H1 (cell line): ENCODE data around the gene SCAPER. TPM values are rescaled to one million over a fixed set of nuclear protein-coding genes. Genes with fewer than 3 reads are reported as not detected.

ENCODE experiments used
- CTCF ChIA-PET: fragments of 300-600 bp; sonication (Branson Sonifier 250); formaldehyde crosslinking; loops from one replicate; lab custom pipeline; 2021; ENCODE audit not compliant: partially characterized antibody; lab: Charles Lee
- POLR2A ChIA-PET: fragments of 300-600 bp; sonication (Branson Sonifier 250); formaldehyde crosslinking; loops from one replicate; lab custom pipeline; 2021; ENCODE audit warnings: inconsistent platforms; ENCODE audit not compliant: partially characterized antibody; lab: Charles Lee
- DNase-seq, 2 experiments: peaks; one replicate each; pipeline versions ENCODE4 v3.0.0 to v3.0.0-alpha.2; 2010 to 2022; ENCODE audit warnings: low spot score in 2 of 2, low read depth in 1 of 2, mixed read lengths in 1 of 2
- FAIRE-seq: peaks from 2 replicates; lab custom pipeline; 2011; peaks lifted over from hg19 to GRCh38; lab: Jason Lieb, UNC
- H2AFZ ChIP-seq: 2 replicates; pipeline ENCODE4 v1.8.1; 2012; ENCODE audit warnings: low read length, inconsistent platforms
- H2AK5ac ChIP-seq: 2 replicates; pipeline ENCODE4 v1.6.1; 2013; ENCODE audit warnings: low read depth, low read length
- H2BK120ac ChIP-seq: replicated peaks from 2 replicates; pipeline ENCODE3; 2013; ENCODE audit warnings: low read depth, low read length, inconsistent platforms
- H2BK12ac ChIP-seq: 2 replicates; pipeline ENCODE4 v1.6.1; 2013; ENCODE audit warnings: low read depth, low read length
- H2BK15ac ChIP-seq: 2 replicates; pipeline ENCODE4 v1.6.1; 2013; ENCODE audit warnings: low read length
- H2BK20ac ChIP-seq: 2 replicates; pipeline ENCODE4 v1.6.1; 2013; ENCODE audit warnings: low read length
- H2BK5ac ChIP-seq: 2 replicates; pipeline ENCODE4 v1.6.1; 2013; ENCODE audit warnings: low read depth, low read length
- H3K14ac ChIP-seq: 2 replicates; pipeline ENCODE4 v1.6.1; 2013; ENCODE audit warnings: inconsistent platforms; ENCODE audit not compliant: insufficient read length
- H3K18ac ChIP-seq: 2 replicates; pipeline ENCODE4 v1.6.1; 2013; ENCODE audit warnings: low read length; ENCODE audit errors: extremely low read depth
- H3K23ac ChIP-seq: 2 replicates; pipeline ENCODE4 v1.6.1; 2013; ENCODE audit warnings: inconsistent platforms; ENCODE audit not compliant: insufficient read length
- H3K23me2 ChIP-seq: 2 replicates; pipeline ENCODE4 v1.6.1; 2013; ENCODE audit warnings: low read depth, low read length
- H3K27ac ChIP-seq: 2 replicates; pipeline ENCODE4 v1.6.1; 2011; ENCODE audit warnings: low read depth, low read length, inconsistent platforms
- H3K27me3 ChIP-seq, 4 experiments: replicated peaks in 1 of 4; 1 replicate in 1 of 4; 2 replicates in 3 of 4; pipeline versions ENCODE4 v1.6.1 to v1.8.1; 2011 to 2013; ENCODE audit warnings: low read length in 3 of 4, mild to moderate bottlenecking in 3 of 4, inconsistent platforms in 2 of 4, mixed read lengths in 2 of 4, moderate library complexity in 1 of 4; ENCODE audit not compliant: control insufficient read depth in 3 of 4, insufficient read depth in 3 of 4; ENCODE audit errors: extremely low read depth in 1 of 4
- H3K36me3 ChIP-seq, 4 experiments: 2 replicates each; pipeline versions ENCODE4 v1.6.1 to v1.8.1; 2011 to 2013; ENCODE audit warnings: mild to moderate bottlenecking in 4 of 4, low read length in 3 of 4, moderate library complexity in 2 of 4, control low read depth in 1 of 4, inconsistent platforms in 1 of 4; ENCODE audit not compliant: insufficient read depth in 4 of 4, control insufficient read depth in 2 of 4
- H3K4ac ChIP-seq: replicated peaks from 2 replicates; pipeline ENCODE3; 2013; ENCODE audit warnings: low read length, low read depth, mixed read lengths, inconsistent platforms; ENCODE audit not compliant: insufficient read length
- H3K4me1 ChIP-seq, 4 experiments: replicated peaks in 1 of 4; 1 replicate in 1 of 4; 2 replicates in 3 of 4; pipeline versions ENCODE4 v1.6.1 to v1.8.1; 2011 to 2013; ENCODE audit warnings: low read length in 3 of 4, inconsistent platforms in 2 of 4, mixed read lengths in 1 of 4; ENCODE audit not compliant: insufficient read depth in 4 of 4, control insufficient read depth in 3 of 4
- H3K4me2 ChIP-seq, 2 experiments: 2 replicates each; pipeline versions ENCODE4 v1.6.1 to v1.8.1; 2011 to 2013; ENCODE audit warnings: low read depth in 2 of 2, low read length in 2 of 2, control low read depth in 1 of 2, inconsistent platforms in 1 of 2, mild to moderate bottlenecking in 1 of 2; ENCODE audit not compliant: insufficient read depth in 1 of 2
- H3K4me3 ChIP-seq, 4 experiments: fragments of 200-600, 300-600 bp in 1 of 4; sonication (generic), shearing (Covaris generic), sonication (Bioruptor Twin) in 1 of 4; 2 replicates each; pipeline versions ENCODE4 v1.5.1 to v1.8.1; 2011 to 2016; ENCODE audit warnings: low read length in 4 of 4, low read depth in 3 of 4, control low read depth in 2 of 4, inconsistent platforms in 2 of 4, mild to moderate bottlenecking in 2 of 4, mixed read lengths in 1 of 4, moderate library complexity in 1 of 4; ENCODE audit not compliant: insufficient read depth in 2 of 4; ENCODE audit errors: extremely low read depth in 1 of 4
- H3K56ac ChIP-seq: replicated peaks from 2 replicates; pipeline ENCODE3; 2013; ENCODE audit warnings: low read depth, mild to moderate bottlenecking, mixed read lengths, low read length, inconsistent platforms; ENCODE audit not compliant: insufficient read length
- H3K79me1 ChIP-seq: 2 replicates; pipeline ENCODE4 v1.6.1; 2013; ENCODE audit warnings: low read depth, low read length, control low read depth
- H3K79me2 ChIP-seq, 2 experiments: 2 replicates each; pipeline versions ENCODE4 v1.6.1 to v1.8.1; 2012 to 2013; ENCODE audit warnings: low read length in 2 of 2, mild to moderate bottlenecking in 2 of 2, inconsistent platforms in 1 of 2; ENCODE audit not compliant: insufficient read depth in 2 of 2, control insufficient read depth in 1 of 2
- H3K9ac ChIP-seq, 4 experiments: replicated peaks in 1 of 4; 1 replicate in 1 of 4; 2 replicates in 3 of 4; pipeline versions ENCODE4 v1.6.1 to v1.8.1; 2011 to 2013; ENCODE audit warnings: low read depth in 3 of 4, low read length in 3 of 4, control low read depth in 2 of 4, mild to moderate bottlenecking in 2 of 4, moderate library complexity in 2 of 4, inconsistent platforms in 1 of 4; ENCODE audit errors: extremely low read depth in 1 of 4
- H3K9me3 ChIP-seq, 2 experiments: 2 replicates each; pipeline versions ENCODE4 v1.6.1 to v1.8.1; 2012 to 2013; ENCODE audit warnings: mild to moderate bottlenecking in 2 of 2, moderate library complexity in 2 of 2, control low read depth in 1 of 2, inconsistent platforms in 1 of 2, low read depth in 1 of 2, low read length in 1 of 2, mixed read lengths in 1 of 2; ENCODE audit not compliant: insufficient read depth in 2 of 2
- H4K20me1 ChIP-seq, 2 experiments: replicated peaks in 1 of 2; 2 replicates each; pipeline versions ENCODE3 to v1.8.1; 2011 to 2013; ENCODE audit warnings: inconsistent platforms in 2 of 2, low read length in 2 of 2, mild to moderate bottlenecking in 1 of 2; ENCODE audit not compliant: insufficient read depth in 2 of 2, control insufficient read depth in 1 of 2
- H4K5ac ChIP-seq: 2 replicates; pipeline ENCODE4 v1.6.1; 2013; ENCODE audit warnings: low read length, low read depth, mixed read lengths, inconsistent platforms; ENCODE audit not compliant: insufficient read length
- H4K8ac ChIP-seq: 2 replicates; pipeline ENCODE4 v1.8.0; 2013; ENCODE audit warnings: mild to moderate bottlenecking, moderate library complexity, low read length, inconsistent platforms; ENCODE audit not compliant: insufficient read depth; ENCODE audit errors: extremely low read depth
- H4K91ac ChIP-seq: replicated peaks from 2 replicates; pipeline ENCODE3; 2013; ENCODE audit warnings: low read length, mixed read lengths, inconsistent platforms; ENCODE audit not compliant: insufficient read length
- BACH1 ChIP-seq: IDR thresholded peaks from 2 replicates; pipeline ENCODE4 v1.6.1; 2012; ENCODE audit warnings: low read length, improper control_type of control experiment
- NRF1 ChIP-seq: IDR thresholded peaks from 2 replicates; pipeline ENCODE4 v1.6.1; 2011; ENCODE audit warnings: mild to moderate bottlenecking, low read depth, low read length, improper control_type of control experiment
- RFX5 ChIP-seq: IDR thresholded peaks from 2 replicates; pipeline ENCODE4 v1.6.1; 2011; ENCODE audit warnings: low read depth, low read length, improper control_type of control experiment, borderline replicate concordance
- SP1 ChIP-seq: IDR thresholded peaks from 2 replicates; pipeline ENCODE4 v1.6.1; 2011; ENCODE audit warnings: low read depth, low read length
- SP4 ChIP-seq: IDR thresholded peaks from 2 replicates; pipeline ENCODE4 v1.6.1; 2012; ENCODE audit warnings: low read length, inconsistent platforms
- TAF7 ChIP-seq: optimal IDR thresholded peaks from 2 replicates; pipeline ENCODE3; 2011; ENCODE audit warnings: low read depth, mild to moderate bottlenecking, inconsistent platforms, low read length, moderate library complexity, borderline replicate concordance
- TEAD4 ChIP-seq: IDR thresholded peaks from 2 replicates; pipeline ENCODE4 v1.6.1; 2012; ENCODE audit warnings: low read depth, low read length, inconsistent platforms, mixed read lengths
- WGBS, 2 experiments: shearing (Covaris generic) in 1 of 2; methylation state at CpG; one replicate each; pipeline versions ENCODE4 v1.1.6 to v1.1.7; 2013 to 2015; ENCODE audit warnings: low lambda C conversion rate in 2 of 2, mixed read lengths in 2 of 2, inconsistent platforms in 1 of 2, low coverage in 1 of 2, missing lambda C conversion rate in 1 of 2; ENCODE audit not compliant: insufficient replicate concordance in 2 of 2, insufficient coverage in 1 of 2, insufficient read length in 1 of 2; ENCODE audit errors: extremely low coverage in 1 of 2, missing lambda C conversion rate in 1 of 2; 5-methylcytosine and 5-hydroxymethylcytosine counted together
- polyA plus RNA-seq, 7 experiments: library from polyadenylated mRNA; depleted of rRNA in 3 of 7; stranded (reverse) in 5 of 7; unstranded in 2 of 7; fragments of >200 nt in 5 of 7; fragments of 200-250 nt in 2 of 7; gene quantifications; 1 replicate in 5 of 7; 2 replicates in 1 of 7; 4 replicates in 1 of 7; pipeline versions ENCODE4 v1.2.1 to v1.2.3, GENCODE V29; 2011 to 2013; ENCODE audit warnings: missing spikeins in 2 of 7, mixed read lengths in 2 of 7
- total RNA-seq: library from RNA; stranded (reverse); fragmentation: NEBNext Ultra II Directional; extraction: Animal tissue kit (Norgen Biotek cat#: 25700); gene quantifications from 2 replicates; pipeline ENCODE4 v1.2.1, GENCODE V29; 2021

SCAPER gene
- total and polyA plus RNA-seq, 2 of the 8 experiments (the other 6 are each of a cell fraction or from before 2014, with no cell fraction given), result 1.6 to 6.8 TPM

- DNase-seq (no peak), FAIRE-seq (no peak)
Observed at GRCh38 chr15:76812381-76812780, 92.8 kb downstream of the SCAPER start.

More at GRCh38 chr15:76812381-76812780, 92.8 kb downstream of the SCAPER start:
- no peak overlapping the region for H3K4me2 ChIP-seq
- no peak overlapping the region for H3K27ac ChIP-seq
- TF ChIP-seq BACH1 (no peak), SP1 (no peak), RFX5 (no peak), NRF1 (no peak), TAF7 (no peak), SP4 (no peak), TEAD4 (no peak)
- TF ChIP-seq, all 59 proteins: peak for 0
- Histone ChIP-seq H3K23me2 (no peaks in the 10 kb centered on the region; the same call in 1 of the 2 replicates), H3K79me1 (no peaks in the 10 kb centered on the region), H3K79me2 (no peaks in the 10 kb centered on the region), H2BK15ac (no peak overlapping the region), H3K4me1 (no peaks in the 10 kb centered on the region; a peak in 1 of 7 replicates), H4K20me1 (no peaks in the 10 kb centered on the region), H2BK5ac (no peak overlapping the region), H3K14ac (no peak overlapping the region), H3K36me3 (no peaks in the 10 kb centered on the region), H3K9ac (no peak overlapping the region), H3K9me3 (no peaks in the 10 kb centered on the region), H3K4ac (no peak overlapping the region), H2BK12ac (no peak overlapping the region), H3K18ac (no peak overlapping the region), H2BK20ac (no peak overlapping the region), H3K4me3 (no peak overlapping the region), H3K23ac (no peak overlapping the region), H3K27me3 (no peaks in the 10 kb centered on the region), H4K5ac (no peak overlapping the region), H2AFZ (no peak overlapping the region), H4K8ac (no peak overlapping the region), H3K56ac (no peak overlapping the region), H2BK120ac (no peak overlapping the region), H2AK5ac (no peak overlapping the region), H4K91ac (no peak overlapping the region)
- 98% methylated on average over 2 of the region's 4 CpGs; no CpG with 5 or more reads in 1 of the 2 experiments for WGBS, 2 experiments
- ChIA-PET CTCF (no interaction called here), POLR2A (no interaction called here)
